ENCODE results near the gene PPIE.
"Not testable (repeated sequence)": the region's sequence is repeated elsewhere in the genome, so short reads cannot be mapped to it uniquely, and the experiment has no call there.

GRCh38 chr1:39773369-39773979, 34.8 kb downstream of the PPIE start:
- not testable (repeated sequence) for TF ChIP-seq CTCF (optimal IDR thresholded peaks at IDR 0.05 in 1 of 3, IDR thresholded peaks at IDR 0.05 in 1 of 3, conservative IDR thresholded peaks at IDR 0.05 in 1 of 3; ENCODE audit: extremely low read depth in 1 of 3, insufficient read depth in 2 of 3, low read length in 3 of 3); EZH2 (IDR thresholded peaks at IDR 0.05; ENCODE audit: low read length)
